GM21528 (cell line): ENCODE data around the gene TOP1.

ENCODE experiments used
- ATAC-seq: cut with Tn5 transposase; IDR thresholded peaks from one replicate; pipeline ENCODE4 v1.9.1; 2021; ENCODE audit warnings: mild to moderate bottlenecking, moderate library complexity; ENCODE audit not compliant: unreplicated experiment, low FRiP score

Gene TOP1

DNA sequence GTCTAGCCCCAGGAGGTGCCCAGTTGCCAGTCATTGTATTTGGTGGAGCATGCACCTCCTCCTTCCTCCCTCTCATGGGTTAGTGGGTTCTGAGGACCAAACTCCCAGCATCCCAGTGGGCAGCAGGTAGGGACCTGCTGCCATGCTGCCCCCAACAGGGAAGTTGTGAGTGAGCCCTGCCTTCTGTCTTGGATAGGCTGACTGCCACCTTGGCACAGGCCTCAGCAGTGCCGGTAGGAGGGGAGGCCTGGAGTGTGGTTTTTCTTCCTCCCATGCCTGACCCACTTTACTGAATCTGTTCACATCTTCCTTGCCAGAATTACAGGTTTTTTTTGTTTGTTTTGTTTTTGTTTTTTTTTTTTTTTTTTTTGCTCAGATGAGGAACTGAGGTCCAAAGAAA is 133.3 kb downstream of the TOP1 start:
- no peak for ATAC-seq

DNA sequence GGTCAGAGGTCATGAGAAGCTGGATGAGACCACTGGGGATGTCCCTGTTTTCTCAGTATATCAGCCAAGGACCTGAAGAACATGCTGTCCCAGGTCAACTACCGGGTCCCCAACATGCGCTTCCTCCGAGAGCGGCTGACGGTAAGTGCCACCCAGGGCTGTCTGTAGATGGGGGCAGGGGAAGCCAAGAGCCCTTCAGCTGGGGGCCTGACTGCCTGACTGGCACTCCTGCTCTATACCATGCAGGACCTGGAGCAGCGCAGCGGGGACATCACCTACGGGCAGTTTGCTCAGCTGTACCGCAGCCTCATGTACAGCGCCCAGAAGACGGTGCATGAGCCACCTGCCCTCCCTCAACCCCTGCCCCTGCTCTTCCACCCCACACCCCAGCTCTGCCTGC is 133.8 kb downstream of the TOP1 start:
- no peak for ATAC-seq

DNA sequence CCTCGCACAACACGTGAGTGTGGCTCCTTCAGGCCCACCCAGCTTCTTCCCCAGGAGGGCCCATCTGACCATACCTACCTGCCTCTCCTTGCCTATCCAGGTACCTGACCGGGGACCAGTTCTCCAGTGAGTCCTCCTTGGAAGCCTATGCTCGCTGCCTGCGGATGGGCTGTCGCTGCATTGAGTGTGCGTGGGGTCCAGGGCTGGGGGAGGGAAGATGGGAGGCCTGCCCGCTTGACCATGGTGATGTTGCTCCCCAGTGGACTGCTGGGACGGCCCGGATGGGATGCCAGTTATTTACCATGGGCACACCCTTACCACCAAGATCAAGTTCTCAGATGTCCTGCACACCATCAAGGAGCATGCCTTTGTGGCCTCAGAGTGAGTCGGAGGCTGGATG is 135.2 kb downstream of the TOP1 start:
- ATAC-seq, result no peak

DNA sequence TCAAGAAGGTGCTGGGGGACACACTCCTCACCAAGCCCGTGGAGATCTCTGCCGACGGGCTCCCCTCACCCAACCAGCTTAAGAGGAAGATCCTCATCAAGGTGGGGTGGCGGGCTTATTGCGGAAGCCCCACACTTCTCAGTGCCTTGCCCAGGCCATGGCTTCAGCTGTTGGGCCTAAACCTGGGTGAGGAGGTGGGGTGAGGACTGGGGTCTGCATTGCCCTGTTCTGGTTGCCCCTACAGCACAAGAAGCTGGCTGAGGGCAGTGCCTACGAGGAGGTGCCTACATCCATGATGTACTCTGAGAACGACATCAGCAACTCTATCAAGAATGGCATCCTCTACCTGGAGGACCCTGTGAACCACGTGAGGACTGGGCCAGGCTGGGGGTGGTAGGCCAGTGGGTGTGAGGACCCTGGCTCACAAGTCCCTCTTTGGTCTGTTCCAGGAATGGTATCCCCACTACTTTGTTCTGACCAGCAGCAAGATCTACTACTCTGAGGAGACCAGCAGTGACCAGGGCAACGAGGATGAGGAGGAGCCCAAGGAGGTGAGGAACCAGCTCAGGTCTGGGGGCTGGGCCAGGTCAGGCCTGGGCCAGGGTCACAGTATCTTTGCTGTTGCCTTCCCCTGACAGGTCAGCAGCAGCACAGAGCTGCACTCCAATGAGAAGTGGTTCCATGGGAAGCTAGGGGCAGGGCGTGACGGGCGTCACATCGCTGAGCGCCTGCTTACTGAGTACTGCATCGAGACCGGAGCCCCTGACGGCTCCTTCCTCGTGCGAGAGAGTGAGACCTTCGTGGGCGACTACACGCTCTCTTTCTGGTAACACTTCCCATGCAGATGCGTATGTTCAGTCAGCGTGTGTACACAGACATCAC is 136.6 kb downstream of the TOP1 start:
- ATAC-seq, result no peak

DNA sequence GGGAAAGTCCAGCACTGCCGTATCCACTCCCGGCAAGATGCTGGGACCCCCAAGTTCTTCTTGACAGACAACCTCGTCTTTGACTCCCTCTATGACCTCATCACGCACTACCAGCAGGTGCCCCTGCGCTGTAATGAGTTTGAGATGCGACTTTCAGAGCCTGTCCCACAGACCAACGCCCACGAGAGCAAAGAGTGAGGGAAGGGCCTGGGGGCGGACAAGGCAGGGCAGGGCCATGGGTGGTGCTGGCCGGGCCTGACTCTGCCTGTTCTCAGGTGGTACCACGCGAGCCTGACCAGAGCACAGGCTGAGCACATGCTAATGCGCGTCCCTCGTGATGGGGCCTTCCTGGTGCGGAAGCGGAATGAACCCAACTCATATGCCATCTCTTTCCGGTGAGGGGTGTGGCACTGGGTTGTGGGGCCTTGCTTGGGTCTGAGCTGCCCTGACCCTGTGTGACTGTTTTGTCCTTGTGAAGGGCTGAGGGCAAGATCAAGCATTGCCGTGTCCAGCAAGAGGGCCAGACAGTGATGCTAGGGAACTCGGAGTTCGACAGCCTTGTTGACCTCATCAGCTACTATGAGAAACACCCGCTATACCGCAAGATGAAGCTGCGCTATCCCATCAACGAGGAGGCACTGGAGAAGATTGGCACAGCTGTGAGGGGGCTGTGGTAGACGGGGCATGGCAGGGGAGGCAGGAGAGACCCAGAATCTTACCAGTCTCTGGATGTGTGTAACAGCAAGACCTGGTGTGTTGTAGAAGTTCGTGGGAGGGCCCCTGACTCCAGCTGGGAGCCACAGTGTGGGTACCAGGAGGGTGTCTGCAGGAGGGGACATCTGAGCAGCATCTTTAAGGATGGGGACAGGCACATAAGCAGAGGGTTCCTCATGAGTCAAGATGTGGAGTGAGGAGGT is 137.8 kb downstream of the TOP1 start:
- no peak for ATAC-seq

DNA sequence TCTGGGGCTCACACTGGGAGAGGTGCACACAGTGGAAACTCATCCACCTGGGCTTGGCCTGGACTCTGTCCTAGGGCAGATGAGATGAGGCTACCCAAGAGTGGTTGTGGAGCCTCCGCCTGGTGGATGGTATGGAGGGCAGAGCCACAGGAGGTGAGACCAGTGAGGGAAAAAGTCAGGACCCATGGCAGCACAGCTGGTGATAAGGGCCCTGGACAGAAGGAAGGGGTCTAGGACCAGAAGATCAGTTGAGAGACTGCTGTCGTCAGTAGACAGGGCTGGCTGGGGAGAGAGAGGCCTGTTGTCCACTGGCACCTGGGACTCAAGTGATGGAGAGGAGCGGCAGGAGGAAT is 138.5 kb downstream of the TOP1 start:
- no peak for ATAC-seq

DNA sequence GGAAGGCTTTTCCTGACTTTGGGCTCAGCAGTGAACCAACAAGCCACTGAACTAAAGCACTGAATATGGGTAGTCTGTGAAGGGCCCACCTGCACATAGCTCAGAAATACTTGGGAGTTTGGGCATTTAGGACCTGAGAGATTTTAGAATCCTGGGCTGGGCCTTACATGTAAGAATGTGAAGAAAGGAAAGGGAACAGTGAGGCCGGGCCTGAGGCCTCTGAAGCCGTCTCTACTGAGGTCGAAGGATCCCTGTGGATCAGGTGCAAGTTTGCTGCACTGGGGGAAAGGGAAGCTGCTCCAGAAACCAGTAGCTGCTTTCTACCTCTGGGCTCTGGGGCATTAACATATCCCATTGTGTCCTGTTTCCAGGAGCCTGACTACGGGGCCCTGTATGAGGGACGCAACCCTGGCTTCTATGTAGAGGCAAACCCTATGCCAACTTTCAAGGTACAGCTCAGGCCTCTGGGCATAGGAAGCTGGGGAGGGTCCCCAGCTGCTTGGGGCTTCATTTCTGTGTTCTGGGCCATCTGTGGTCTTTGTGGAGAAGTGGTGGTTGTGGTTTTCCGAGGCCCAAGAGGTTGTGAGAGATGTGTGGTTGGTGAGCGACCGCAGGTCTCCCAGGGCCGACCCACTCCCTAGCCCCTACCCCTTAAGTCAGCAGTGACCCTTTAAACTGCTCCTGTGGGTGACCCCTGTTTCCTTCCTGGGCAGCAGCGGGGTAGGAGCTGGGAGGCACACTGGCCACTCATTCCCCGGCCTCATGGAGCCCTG is 139.0 kb downstream of the TOP1 start:
- ATAC-seq, result peak; percentile 69

DNA sequence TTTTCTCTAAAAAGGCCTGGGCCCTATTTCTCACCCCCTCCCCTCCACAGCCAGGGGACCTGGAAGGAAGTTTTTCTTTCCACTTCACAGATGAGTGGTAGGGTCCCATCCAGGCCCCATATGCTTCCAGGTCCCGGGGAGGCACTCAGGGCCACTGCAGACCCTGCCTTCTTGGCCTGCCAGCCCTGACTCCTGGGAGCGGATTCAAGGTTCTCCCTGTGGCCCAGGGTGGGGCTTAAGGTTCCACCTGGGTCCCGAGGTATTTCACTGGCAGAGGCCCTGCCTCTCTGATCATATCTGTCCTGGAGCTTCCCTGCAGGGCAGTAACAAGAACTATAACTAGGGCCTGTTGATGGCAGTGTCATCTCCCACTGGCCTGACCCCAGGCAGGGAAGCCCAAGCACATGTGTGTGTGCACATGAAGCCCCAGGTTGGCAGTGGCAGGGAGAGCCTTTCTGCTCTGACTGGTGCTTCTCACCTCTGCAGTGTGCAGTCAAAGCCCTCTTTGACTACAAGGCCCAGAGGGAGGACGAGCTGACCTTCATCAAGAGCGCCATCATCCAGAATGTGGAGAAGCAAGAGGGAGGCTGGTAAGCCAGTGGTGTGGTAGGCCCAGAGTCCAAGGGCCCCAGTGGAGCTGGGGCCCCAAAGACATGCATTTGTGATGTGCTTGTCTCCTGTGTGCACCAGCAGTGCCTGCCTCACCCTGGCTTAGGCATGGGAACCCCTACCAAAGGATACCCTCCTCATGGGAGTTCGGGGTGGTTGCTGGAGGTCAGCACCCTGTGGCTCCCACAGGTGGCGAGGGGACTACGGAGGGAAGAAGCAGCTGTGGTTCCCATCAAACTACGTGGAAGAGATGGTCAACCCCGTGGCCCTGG is 139.9 kb downstream of the TOP1 start:
- no peak for ATAC-seq

DNA sequence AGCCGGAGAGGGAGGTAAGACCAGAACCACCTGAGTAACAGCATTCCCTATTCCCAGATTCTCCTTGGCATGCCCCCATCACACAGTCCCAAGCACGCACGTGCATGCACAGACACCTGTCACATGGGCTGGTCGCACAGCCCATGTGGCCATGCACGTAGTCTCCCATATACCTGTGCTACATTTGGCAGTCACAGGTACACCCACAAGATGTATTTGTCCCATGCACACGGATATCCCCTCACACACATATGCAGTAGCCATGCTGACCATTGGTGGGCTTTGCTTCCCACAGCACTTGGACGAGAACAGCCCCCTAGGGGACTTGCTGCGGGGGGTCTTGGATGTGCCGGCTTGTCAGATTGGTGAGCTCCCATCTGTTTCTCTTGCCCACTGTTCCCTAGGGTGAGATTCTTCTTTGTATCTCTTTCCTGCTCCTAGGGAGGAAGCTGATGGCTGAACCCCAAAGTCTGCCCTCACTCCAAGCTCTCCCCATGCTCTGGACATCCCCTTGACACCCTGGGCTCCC is 140.6 kb downstream of the TOP1 start:
- no peak for ATAC-seq

DNA sequence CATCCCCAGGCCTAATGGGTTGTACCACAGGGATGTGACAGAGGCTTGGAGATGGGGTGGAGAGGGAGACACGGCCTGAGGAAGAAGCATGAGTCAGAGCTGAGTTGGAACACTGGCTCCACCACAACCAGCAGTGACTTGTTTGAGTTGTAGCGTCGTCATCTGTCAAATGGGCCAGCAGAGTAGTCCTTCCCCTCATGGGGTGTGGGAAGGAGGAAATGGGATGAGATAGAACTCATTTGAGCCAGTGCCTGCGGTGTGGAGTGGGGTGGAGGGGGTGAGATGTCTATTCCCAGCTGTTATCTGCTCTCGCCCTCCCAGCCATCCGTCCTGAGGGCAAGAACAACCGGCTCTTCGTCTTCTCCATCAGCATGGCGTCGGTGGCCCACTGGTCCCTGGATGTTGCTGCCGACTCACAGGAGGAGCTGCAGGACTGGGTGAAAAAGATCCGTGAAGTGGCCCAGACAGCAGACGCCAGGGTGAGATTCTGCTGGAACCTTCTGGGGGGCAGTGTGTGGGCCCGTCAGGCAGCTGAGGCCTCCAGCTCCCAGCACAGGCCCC is 141.2 kb downstream of the TOP1 start:
- ATAC-seq, result no peak

DNA sequence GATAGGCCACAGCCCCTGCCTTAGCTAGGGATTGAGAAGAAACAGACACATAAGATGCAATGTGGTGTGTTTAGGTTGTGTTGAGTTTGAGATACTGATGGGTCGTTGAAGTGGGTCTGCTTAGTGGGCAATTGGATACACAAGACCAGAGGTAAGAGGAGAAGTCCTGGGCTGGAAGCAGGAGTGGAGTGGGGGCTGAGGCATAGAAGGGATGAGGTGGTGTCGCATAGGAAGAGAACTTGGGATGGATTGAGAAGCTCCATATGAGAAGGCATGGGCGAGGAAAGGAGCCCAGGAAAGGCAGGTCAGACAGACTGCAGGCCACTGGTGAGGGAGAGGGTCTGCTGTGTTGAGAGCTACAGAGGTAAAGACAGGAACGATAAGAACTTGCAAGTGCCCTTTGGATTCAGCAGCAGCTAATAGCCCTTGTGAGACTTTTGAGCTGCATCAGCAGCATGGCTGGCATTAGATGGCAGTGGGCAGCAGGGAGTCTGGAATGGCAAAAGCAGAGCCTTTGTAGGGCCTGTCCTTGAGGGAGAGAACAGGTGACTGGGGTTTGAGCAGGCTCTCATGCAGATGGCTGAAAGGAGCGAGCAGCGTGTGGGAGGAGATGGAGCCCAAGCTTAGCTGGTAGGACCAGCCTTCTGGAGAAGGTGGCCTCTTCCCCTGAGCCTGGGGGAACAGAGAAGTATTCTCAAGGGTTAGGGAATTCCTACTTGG is 141.9 kb downstream of the TOP1 start:
- ATAC-seq, result no peak

DNA sequence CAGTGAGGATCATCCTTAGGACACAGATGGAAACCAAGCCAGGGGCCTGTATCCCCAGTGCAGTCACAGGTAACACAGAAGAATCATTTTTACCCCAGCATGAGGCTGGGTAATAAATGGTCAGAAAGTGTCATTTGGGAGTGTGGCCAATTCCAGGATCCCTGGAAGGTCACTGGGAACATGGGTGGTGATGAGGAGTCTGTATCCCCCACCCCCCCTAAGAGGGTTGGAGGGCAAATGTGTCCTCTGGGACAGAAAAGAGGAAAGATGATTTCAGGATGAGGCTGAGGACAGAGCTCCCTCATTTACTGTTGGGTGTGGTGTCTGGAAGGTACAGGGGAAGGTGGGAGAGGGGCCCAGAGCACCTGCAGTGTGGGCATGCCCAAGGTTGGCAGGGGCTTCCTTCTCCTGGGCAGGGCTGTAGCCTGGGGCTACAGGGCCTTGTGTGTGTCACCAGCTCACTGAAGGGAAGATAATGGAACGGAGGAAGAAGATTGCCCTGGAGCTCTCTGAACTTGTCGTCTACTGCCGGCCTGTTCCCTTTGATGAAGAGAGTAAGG is 143.2 kb downstream of the TOP1 start:
- ATAC-seq, result no peak

DNA sequence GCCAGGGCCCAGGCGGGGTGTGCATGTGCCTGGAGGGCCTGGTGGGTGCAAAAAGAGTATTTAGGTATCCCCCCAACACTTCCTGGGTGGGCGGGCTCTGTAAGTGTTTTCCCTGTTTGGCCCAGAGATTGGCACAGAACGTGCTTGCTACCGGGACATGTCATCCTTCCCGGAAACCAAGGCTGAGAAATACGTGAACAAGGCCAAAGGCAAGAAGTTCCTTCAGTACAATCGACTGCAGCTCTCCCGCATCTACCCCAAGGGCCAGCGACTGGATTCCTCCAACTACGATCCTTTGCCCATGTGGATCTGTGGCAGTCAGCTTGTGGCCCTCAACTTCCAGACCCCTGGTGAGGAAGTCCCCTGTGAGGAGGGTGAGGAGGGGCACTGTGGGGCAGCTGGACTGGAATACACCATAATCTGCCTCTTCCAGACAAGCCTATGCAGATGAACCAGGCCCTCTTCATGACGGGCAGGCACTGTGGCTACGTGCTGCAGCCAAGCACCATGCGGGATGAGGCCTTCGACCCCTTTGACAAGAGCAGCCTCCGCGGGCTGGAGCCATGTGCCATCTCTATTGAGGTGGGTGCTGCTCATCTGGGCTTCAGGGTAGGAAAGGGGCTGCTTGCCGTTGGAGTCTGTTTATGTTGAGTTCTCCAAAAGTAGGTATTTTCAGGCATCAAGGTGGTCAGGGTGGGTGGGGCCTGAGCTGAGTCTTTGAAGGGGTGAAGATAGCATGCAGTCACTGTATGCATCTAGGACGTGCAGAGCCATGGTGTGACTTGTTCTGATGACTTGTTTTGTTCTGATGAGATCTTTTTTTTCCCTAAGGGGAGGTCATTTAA is 143.9 kb downstream of the TOP1 start:
- ATAC-seq, result no peak

DNA sequence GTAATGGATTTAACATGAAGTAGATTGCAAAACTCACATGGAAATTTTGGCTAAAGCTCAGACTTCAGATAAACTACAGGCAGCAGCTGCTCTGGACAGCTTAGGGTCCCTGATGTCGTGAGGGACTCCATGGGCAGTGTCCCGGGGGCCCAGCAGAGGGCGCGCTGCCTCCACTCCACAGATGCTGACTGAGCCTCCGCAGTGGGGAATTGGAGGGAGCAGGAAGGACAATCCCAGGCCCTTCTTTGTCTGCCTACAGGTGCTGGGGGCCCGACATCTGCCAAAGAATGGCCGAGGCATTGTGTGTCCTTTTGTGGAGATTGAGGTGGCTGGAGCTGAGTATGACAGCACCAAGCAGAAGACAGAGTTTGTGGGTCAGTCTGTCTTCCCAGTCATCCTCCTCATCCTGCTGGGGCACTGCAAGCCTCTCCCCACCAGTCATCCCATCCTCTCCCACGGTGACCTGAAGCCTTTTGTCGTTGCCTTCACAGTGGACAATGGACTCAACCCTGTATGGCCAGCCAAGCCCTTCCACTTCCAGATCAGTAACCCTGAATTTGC is 144.6 kb downstream of the TOP1 start:
- no peak for ATAC-seq

DNA sequence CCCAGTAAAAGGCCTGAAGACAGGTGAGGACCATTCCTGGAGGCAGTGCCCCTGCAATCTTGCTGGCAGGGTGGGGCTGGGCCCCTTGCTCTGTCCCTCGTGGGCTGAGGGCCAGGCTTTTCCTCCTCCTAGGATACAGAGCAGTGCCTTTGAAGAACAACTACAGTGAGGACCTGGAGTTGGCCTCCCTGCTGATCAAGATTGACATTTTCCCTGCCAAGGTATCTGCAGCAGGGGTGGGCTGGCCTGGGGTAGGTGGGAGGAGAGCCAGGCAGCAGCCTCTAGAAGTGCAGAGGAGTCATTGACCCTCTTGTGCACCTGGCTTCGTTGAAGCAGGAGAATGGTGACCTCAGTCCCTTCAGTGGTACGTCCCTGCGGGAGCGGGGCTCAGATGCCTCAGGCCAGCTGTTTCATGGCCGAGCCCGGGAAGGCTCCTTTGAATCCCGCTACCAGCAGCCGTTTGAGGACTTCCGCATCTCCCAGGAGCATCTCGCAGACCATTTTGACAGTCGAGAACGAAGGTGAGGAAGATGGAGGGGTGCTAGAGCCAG is 145.2 kb downstream of the TOP1 start:
- no peak for ATAC-seq
